Choroid plexus epithelial cell (primary cell): ENCODE results near the gene ISCA2.
A peak's percentile ranks its signal among the peaks of the same experiment; 100 is the strongest.

Experiments used
- DNase-seq: peaks from one replicate; pipeline ENCODE4 v3.0.0-alpha.2; 2010; ENCODE audit warnings: low read depth
- H3K4me3 ChIP-seq: 2 replicates; pipeline ENCODE4 v1.5.1; 2011; ENCODE audit warnings: low read depth, mild to moderate bottlenecking, control low read depth, low read length, moderate library complexity
- CTCF ChIP-seq: conservative IDR thresholded peaks from 2 replicates; pipeline ENCODE4 v1.5.1; 2011; ENCODE audit warnings: low read depth, mild to moderate bottlenecking, control low read depth, inconsistent platforms, low read length, moderate library complexity

Gene ISCA2

GRCh38 chr14:74495356-74495755, 1.8 kb downstream of the ISCA2 start:
- TF ChIP-seq CTCF, result no peak

DNA sequence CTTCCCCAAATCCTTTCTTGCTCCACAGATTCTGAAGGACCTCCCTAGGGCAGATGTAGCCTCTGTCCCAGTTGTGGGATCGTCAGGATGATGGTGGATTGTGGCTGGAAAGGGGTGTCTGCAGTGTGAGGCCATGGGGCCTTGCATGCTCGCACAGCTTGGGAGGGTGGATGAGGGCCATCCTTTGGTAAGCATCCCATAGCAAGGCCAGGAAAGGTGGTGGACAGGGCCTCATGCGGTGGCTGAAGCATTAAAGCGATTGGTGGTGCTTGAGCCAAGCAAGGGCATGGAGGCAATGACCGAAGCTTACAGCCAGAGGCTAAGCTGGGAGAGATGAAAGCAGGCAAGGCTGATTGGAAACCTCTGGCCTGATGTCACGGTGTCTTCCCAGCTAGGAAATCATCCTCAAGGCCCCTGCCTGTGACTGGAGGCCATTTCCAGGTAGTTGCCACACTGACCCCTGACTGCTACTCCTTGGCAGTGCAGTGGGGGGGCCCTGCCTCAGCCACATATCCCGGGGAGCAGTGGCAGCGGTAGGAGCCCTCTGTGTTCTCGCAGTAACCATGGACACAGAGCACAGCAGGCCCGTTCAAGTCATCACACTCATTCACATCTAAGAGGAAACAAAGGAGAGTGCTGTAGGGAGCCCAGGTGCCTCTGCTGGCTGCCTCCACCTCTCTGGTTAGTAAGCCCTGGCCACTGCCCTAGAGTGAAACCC, 7.0 kb downstream of the ISCA2 start:
- no peak for TF ChIP-seq CTCF
- DNase-seq, result no peak
- no peak overlapping the region for H3K4me3 ChIP-seq

More at GRCh38 chr14:74495356-74495755, 1.8 kb downstream of the ISCA2 start:
- no peak overlapping the region for H3K4me3 ChIP-seq
- no peak for DNase-seq

DNA sequence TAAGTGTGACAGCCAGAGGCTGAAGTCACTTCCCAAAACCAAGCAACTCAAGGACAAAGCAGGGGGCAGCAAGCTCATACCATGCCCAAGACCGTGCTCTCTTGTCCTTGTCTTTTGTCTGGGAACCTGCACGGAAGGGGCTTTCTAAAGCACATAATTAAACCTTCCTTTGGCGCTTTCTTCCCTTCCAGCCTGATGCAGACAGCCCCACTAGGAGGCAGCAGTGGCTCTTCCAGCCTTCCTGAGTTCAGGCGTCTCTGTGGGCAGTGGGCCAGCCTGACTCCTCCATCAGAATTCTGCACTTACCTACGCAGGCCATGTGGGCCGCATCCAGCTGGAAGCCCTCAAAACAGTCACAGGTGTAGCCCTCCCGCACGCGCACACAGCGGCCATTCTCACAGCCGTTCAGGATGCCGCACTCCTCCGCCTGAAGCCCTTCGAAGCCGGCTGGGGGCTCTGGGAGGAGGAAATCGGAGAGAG, 7.6 kb downstream of the ISCA2 start:
- H3K4me3 ChIP-seq, result no peak overlapping the region
- peak; percentile 90 for DNase-seq
- TF ChIP-seq CTCF, result peak; percentile 97

GRCh38 chr14:74501691-74502090, 8.1 kb downstream of the ISCA2 start:
- no peak overlapping the region for H3K4me3 ChIP-seq
- DNase-seq, result no peak
- no peak for TF ChIP-seq CTCF

DNA sequence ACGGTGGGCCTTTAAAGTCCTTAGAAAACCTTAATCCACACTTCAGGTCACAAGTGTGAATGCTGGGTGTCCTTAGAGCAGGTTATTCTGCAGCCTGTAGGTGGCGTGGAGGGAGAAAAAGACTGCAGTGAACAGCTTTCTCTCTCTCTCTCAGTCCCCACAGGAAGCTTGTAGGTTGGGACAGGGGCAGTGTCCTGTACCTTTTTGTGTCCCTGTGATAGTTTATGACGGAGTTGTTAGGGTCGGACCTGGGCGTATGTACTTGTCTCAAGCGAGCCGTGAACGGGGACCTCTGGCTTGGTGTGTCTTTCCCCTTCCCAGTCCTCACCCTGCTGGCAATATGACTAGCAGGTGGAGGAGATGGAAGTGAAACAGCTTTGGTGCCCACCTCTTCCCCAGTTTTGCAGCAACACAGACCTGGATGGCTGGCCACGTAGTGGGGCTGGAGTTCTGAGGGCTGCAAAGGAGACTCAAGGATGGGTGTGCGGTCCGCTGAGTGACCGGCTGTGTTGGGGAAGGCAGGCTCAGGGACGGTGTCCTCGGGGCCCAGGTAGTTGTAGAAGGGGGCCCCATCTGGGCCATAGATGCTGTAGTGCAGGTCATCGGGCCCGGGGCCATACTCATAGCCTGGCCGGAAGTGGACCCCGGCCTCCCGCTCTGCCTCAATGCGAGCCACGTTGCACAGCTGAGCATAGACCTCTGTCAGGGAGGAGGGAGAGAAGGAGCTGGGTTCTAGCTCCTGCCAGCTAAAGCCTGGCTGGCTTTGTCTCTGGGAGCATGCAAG, 8.9 kb downstream of the ISCA2 start:
- H3K4me3 ChIP-seq, result no peak overlapping the region
- peak; percentile 73 for DNase-seq
- peak; percentile 80 for TF ChIP-seq CTCF

DNA sequence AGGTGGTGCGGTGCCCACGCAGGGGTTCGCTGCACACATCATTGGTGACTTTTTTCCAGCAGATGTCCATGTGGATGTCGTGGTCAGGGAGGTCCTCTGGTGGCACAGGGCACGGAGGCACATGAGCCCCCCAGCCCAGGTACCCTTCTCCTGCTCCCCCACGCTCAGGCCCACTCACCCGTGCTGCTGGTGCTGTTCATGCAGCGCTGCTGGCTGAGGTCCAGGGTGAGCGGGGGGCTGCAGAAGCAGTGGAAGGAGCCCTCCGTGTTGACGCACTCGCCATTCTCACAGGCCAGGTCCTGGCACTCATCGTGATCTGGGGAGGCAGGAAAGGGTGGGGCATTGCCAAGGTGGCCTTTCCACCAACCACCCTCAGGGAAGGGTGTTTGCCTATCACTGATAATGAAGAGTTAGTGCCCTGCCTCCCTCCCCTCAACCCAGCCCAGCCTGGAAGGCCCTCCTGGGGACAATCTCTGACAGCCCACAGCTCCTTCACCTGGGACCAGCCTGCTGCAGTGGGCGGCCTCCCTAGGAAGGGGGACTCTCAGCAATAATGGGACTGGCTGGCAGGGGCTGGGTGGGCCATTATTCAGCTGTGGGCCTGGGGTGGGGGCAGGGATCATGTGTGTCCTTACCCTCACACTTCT, 9.8 kb downstream of the ISCA2 start:
- no peak overlapping the region for H3K4me3 ChIP-seq
- DNase-seq, result no peak
- TF ChIP-seq CTCF, result no peak
